NCI-H2171 treated with DMSO at 0.1 percent for 48 hours (cell line): ENCODE data around the gene AIG1.

Experiments
- DNase-seq: peaks from one replicate; lab custom pipeline; 2025; lab: John Stamatoyannopoulos, UW

The AIG1 gene

DNA sequence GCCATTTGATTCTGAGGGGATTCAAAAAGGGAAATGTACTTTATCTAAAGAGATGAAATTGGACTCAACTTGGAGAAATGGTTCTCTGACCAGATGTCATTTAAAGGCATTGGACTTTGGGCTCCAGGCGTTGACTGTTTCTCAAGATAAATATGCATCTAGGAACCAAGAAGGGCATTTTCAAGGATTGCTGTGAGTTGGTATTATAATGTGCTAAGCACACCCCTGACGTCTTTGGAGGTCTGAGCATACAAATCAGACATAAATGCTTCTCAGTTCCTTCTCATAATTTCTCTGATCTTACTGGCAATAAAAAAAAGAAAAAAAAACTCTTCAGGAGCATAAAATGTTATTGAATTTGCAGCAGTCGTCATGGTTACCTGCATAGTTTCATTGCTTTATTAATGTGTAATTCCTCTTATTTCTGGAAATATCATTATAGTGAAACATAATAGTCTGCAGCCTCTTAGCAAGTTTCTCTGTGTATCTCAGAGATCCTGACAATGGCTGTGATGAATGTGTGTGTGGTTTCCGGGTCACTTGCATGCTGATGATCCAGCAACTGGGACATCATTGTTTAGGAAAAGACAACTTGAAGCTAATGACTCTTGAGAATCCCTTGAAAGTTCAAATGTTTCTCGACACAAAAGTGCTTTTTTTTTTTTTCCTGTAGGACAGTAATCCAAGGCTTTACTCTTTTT lies 136.0 kb downstream of the AIG1 start:
- DNase-seq, result no peak

DNA sequence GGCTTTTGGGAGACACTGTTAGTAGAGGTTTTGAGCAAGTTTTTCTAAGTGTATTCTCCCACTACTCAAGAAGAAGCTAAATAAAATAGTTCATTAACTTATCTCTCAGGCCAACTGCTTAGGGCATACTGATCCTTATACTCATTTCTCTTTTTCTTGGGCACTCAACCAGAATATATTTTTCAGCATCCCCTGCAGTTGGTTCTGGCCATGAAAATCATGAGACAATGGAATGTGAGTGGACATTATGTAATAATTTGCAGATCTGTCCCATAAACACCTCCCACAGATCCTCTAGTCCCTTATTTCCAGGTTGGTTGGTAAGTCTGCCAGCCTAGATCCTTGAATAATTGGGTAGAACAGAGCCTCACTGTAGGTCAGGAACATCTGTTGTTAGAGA lies 136.7 kb downstream of the AIG1 start:
- DNase-seq, result no peak

DNA sequence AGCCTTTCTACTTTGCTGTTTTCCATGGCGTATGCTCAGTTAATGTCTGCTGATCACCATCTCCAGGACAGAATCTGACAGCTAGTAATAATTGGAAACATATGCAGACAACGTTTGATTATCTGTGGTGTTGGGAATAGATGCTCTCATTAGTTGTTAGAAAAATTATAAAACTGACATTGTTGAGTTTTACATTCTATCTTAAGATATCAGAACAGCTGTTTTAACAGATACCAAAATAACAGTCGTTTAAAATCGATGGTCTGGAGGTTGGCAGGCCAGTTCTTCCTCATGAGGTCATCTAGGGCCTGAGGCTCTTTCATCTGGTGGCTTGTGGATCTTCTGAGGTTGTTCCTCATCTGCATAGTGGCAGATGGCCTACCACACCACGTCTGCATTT lies 137.6 kb downstream of the AIG1 start:
- no peak for DNase-seq

DNA sequence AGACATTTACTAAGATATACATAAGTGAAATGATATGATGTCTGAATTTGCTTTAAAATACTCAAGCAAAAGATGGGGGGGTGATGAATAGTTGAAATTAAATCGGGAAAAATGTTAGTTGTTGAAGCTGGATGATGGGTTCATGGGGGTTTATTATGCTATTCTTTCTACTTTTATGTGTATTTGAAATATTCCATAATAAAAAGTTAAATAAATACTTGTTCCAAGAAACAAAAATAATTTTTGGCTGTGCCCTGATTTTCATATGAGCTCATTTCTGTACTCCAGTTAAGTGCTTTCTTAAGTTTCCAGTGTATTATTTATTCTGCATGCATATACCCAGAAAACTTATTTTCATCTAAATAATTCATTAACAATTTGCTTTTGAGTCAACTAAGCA lies 138.6 kb downstream of the AIG1 start:
- DNase-seq, result no peak

DNA sequence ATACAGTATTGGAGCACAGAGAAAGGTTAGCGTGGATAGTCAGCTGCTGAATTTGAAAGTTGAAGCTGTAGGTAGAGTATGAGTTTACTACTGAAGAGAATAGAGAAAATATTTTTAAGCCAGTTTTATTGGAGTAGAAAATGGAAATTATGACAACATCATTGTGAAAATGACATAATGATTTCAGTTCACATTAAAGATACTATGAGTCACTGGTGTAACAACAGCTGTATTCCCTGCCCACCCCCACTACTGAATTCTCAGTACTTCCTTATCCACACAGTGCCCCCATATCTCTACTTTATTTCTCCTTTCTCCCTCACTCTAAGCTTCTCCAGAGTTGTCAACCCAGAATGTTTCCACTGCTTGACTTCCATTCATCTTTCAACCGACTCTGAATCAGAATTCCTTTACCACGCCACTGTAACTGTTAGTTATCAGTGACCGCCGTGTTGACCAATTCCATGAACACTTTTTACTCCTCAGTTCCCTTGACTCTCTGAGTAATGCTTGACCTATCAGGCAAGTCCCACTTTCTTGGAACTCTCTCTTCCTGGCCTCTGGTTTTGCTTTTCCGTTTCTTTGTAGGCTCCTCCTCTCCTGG lies 139.6 kb downstream of the AIG1 start:
- no peak for DNase-seq

DNA sequence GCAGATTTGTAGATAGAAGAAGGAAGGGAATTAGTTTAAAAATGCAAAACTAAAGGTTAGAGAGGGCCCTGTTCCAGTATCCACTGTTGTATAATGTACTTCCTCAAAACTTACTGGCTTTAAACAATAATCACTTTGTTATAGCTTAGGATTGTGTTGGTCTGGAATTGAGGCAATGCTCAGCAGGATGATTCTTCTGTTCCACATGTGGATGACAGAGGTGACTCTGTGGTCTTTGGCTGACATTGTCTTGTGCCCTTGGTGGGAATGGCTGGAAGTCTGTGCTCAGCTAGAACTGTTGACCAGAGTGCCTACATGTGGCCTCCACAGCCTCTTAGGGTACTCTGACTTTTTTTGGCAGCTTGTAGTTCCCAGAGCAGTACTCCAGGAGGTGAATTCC lies 143.4 kb downstream of the AIG1 start:
- DNase-seq, result no peak

DNA sequence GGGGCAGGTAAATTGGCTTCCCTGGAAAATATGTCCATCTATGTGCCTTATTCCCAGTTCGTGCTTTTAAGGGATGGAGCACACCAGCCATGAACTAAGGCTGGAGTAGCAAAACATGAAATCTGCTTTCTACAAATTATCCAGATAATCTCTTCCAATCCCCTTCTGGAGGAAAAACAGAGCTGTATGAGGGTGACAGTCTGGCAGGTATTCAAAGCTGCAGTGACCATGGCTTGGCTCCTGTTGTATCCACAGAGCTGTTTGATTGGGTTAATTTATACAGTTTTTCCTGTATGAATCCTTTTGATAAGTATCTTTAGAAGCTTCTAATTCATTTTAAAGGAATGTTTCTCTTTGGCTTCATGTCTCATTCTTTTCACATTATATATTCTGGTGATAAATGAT lies 144.4 kb downstream of the AIG1 start:
- DNase-seq, result no peak

DNA sequence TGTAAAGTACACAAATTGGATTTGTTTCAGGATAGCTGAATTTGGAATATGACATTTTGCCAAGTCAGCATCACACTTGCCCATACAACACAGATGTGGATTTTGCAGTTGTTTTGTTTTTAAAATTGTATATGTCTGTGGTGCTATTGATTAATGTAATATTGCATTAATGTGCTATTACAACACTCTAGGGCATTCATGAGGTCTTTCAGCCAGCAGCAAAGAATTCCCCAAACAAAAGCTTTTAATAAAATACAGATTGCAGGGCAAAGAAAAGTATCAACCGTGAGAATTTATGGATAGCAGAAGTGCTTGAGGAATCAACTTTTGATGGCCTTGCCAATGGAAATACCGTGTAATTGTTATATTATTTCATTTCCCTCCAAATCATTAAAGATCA lies 144.9 kb downstream of the AIG1 start:
- DNase-seq, result no peak

DNA sequence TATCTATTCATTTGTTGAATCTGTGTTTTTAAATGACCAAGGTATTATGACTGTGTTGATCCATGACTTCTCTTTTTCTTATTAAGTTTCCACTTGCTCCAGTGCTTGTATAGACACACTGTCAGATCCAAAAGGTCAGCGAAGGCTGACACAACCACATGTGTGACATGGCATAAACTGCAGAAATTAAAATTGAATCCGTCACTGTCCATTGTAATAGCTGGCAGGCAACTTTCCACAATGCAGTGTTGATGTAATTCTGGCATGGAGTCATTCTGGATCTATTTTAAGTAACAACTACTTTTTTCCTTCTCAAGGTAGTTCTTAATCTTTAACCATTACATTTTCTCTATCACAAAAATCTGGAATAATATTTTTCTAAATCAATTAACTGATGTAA lies 145.3 kb downstream of the AIG1 start:
- no peak for DNase-seq

DNA sequence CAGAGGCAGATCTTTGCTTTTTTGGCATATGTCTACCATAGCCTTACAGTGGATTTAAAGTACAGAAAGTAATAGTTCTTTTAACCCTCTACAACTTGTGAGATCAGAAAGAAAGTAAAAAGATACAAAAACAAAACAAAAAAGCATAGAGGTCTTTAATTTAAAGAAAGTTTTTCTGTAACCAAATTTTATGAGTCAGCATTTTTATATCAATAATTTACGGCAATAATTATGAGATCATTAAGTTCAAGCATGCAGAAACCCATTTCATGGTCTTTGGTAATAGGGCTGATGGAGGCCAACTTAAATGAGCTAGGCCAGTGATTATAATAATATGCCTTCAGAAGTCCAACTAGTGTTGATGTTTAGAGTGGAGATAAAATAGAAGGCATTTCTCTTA lies 145.9 kb downstream of the AIG1 start:
- DNase-seq, result no peak

DNA sequence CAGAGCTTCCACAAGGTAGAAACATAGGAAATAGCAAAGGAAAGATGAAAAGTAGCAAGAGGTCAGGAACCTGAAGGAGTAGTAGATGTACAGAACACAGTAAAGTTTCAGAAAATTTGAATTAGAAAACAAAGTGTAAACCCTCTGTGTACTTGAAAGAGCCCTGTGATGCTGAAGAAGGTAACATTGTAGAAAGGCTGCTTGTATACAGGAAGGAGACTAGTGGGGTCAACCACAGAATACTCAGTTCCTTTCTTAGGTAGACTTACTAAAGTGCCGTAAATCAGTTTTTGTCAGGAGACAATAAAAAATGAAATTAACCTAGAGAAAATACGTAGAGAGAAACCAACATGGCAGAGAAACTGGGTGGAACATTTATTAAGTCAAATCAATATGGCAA lies 149.7 kb downstream of the AIG1 start:
- no peak for DNase-seq

DNA sequence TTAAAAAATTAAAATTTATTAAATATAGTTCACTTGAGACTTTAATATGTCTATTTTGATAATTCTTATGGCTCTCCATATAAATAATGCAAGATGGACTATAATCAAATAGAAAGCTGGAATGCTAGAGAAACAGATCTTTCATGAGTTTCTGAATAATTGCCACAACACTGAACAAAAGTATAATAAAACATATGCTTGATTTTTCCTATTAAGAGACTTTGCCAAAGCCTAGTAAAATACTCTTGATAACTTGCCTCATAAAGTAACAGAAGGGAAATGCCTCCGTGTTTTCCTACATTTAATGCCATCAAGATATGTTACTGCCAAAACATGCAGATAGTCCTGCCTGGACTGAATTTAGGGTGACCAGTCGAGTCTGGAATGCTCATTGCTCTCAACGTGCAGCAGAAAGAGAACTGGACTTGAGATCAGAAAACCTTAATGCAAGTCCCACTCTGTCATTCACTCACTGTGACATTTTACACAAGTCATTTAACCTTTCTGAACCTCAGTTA lies 153.2 kb downstream of the AIG1 start:
- DNase-seq, result no peak

DNA sequence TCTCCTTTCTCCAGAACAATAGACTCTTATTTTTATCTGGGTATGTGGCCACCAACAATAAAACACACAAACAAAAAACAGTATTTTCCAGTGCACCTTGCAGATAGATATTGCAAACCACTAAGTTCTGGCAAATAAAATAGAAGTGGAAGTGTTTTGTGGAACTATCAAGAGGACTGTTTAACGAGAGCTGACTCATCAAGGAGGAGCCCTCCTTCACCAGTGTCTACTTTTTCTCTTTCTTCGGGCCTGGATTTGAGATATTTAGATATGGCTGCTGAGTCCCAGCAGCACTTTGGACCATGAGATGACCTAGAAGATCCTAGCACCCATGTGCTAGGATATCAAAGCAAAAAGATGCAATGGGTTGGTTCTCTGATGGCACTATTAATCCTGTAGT lies 154.7 kb downstream of the AIG1 start:
- DNase-seq, result no peak

DNA sequence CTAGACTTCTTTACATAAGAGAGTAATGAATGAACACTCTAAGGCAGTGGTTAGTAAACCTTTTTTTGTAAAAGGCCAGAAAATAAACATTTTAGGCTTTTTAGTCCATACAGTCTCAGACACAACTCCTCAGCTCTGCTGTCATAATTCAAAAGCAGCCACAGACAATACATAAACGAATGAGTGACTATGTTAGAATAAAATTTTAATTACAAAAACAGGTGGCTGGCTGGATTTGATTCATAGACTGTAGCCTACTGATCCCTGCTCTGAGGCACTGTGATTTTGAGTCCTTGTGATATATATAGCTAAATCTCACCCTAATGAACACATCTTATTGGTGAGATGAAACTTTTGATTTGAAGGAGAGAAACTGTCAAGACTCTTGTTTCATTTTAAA lies 155.1 kb downstream of the AIG1 start:
- DNase-seq, result no peak

DNA sequence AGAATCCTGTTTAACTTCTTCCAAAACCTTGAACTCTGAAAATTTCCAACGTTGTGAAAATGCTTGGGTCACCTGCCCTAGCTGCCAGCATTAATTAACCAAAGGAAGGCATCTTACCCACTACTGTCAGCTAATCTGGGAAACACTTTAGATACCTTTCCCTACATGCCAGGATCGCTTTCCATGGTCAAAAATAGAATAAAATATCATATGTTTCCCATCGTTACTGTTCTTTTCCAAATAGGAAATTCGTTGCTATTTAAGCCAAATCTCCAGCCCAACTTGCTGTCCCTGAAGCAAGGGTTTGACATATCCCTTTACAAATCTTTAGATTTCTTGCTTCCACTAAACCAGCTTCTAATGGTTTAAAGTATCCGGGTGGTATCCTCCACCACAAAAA lies 157.5 kb downstream of the AIG1 start:
- DNase-seq, result no peak

DNA sequence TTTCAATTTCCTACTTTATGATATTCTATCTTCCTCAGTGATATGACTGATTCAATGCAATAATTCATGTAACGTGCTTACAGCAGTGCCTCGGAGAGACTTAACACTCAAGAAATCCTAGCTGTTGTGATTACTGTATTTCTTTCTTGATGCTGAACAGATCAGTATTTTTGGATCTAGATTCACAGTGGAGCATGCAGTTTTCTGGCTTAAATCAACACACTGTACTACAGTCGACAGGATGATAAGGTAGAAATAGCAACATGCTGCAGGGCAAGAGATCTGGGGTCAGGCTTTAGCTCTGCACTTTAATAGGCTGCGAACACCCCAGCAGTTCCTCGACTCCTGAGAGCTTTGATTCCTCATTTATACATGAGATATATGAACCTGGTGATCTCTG lies 161.0 kb downstream of the AIG1 start:
- DNase-seq, result no peak

DNA sequence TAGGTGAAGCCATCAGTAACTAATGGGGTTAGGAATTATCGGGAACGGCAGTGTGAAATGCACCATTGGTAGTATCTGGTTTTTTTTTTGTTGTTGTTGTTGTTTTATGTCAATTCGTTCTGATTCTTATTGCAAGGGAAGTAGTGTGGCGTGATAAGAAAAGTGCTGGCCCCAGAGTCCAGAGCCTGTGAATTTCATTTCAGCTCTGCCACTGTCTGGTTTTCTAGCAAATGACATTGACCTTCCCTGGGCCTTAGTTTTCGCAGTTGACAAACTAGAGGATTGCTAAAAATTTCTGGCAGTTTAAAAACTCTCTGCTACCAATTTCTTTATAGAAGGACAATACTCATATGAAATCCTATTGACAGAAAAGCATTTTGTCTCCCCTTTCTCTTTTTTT lies 161.6 kb downstream of the AIG1 start:
- DNase-seq, result no peak

DNA sequence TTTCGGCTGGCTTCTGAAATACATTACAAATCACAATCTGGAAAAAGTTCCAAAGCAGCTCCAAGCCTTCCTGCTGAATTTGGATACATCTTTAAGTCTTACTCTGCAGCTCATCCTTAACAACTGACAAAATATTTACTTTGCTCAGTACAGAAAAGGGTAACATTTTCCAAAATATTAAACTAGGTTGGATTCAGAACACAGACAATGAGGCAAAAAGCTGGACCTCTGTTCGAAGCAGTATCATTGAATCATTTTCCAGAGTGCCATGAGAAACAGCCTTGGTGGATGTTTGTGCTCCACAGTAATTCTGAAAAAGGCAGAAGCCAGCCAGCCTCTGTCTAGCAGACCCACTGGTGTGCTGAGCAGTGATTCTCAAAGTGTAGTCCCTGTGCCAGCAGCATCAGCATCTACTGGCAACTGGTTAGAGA lies 162.1 kb downstream of the AIG1 start:
- DNase-seq, result no peak

DNA sequence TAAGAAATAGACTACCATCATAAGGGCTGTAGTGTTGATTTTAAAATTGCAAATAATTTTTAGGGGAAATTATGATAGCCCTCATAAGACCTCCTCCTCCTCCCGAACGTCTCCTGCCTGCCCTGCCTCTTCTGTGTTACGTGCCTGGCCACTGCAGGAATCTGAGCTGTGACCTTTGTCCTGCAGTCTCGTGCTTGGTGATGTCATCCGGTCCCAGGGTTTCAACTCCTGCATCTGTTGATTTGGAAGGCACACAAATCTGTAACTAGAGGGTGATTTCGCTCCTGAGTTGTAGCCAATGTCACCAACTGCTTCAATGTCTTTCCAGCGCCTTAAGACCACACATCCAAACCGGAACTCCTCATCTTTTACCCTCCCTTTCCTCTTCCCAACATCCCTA lies 163.2 kb downstream of the AIG1 start:
- no peak for DNase-seq

DNA sequence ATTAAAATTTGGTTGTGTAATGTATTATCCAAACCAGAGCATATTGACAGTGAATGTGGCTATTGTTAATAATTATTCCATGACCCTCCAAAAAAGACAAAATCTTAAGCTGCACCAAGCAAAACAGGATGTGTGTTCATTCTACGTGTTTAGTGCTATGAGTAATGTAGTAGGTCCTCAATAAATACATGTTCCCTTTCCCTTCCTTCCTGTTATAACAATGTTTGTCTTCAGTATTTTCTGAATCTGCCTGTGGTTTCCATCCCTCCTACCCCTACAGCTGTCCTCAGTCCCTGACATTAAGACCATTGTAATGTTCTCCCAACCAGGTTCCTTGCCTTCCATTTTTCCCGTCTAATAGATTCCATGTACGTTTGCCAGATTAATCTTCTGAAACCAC lies 163.8 kb downstream of the AIG1 start:
- DNase-seq, result no peak

DNA sequence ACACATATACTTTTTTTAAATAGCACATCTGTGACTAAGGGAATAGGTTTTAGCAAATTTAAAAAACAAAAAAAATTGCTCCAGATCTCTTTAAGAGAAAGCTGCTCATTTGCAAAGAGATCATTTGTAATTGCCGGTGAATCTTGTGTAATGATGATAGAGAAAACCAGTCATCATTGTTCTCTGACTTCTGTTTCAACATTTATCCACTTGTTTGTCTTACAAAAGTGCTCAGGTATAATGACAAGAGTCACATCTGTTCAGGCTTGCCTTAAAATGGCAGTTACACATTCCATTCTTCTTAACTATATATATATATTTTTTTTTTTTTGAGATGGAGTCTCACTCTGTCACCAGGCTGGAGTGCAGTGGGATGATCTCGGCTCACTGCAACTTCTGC lies 165.2 kb downstream of the AIG1 start:
- peak; percentile 12 for DNase-seq

DNA sequence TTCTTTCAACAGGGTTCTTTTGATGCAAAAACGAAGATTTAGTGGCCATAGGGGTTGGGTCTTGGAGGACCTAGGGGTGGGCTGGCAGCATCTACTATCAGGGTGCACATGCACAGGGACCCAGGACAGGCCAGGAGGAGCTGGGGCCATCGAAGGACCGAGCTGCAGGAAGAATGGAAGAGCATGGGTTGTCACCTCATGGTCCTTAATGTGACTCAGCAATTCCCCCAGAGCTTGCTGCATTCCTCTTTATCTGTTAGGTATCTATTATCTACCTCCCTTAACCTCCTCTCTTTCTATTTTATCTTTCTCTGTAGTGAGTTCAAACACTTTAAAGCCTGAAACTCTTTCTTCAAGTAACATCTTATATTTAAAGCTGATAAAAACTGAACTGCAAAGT lies 167.0 kb downstream of the AIG1 start:
- no peak for DNase-seq

DNA sequence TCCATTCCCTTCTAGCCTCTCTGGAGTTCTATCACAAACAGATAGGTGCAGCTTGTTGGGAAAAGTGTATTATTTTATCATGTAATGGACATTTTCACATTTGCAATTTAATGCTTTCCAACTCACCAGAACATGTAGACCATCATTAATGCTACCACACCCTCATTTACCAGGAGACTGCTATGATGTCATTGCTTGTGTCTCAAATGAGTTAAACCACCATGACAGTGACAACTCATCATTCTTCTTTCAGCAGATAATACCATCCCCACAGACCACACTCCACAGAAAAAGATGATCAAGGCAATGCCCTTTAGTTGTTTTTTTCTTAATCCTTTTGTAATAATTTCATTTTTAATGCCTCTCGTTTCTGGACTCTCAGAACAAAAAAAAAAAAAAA lies 168.7 kb downstream of the AIG1 start:
- DNase-seq, result no peak

DNA sequence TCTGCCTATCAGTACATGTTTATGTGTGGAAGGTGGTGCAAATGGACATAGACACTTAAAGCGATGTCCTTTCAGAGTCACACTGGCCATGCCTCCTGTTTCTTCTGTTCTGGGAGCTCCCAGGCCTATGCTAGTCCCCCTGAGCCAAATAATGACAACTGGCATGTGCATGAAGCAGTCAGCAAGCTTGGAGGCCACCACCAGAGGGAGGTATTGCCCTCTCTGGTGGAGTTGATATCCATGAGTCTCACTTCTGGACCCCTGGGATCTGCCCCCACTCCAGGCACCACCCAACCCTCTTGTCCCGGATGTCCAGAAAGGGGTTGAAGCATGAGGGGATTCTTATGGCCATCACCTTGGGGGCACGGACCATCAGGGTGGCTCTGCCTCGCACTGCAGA lies 172.2 kb downstream of the AIG1 start:
- DNase-seq, result no peak
